Esophagus muscularis mucosa (tissue), 4 donors: ENCODE results near the gene SULT2A1. TPM values are rescaled to one million over a fixed set of nuclear protein-coding genes. Genes with fewer than 3 reads are reported as not detected.
"Not testable (repeated sequence)": the region's sequence is repeated elsewhere in the genome, so short reads cannot be mapped to it uniquely, and the experiment has no call there.

Source experiments
- DNase-seq: peaks from one replicate; pipeline ENCODE4 v3.0.0-alpha.2; 2017; ENCODE audit errors: extremely low spot score
- H3K27ac ChIP-seq, 4 donors: fragments of 200-600 bp; sonication (generic); replicated peaks in 1 of 4; 1 replicate in 3 of 4; 2 replicates in 1 of 4; pipeline ENCODE4 v1.5.1; 2016 to 2019; ENCODE audit warnings: mild to moderate bottlenecking in 1 of 4
- H3K27me3 ChIP-seq, 4 donors: fragments of 200-600 bp; sonication (generic); one replicate each; pipeline versions ENCODE4 v1.5.1 to v1.6.0; 2016 to 2019
- H3K36me3 ChIP-seq, 4 donors: fragments of 200-600 bp; sonication (generic); one replicate each; pipeline ENCODE4 v1.5.1; 2016 to 2019
- H3K4me1 ChIP-seq, 4 donors: fragments of 200-600 bp; sonication (generic); one replicate each; pipeline ENCODE4 v1.5.1; 2016 to 2019
- H3K4me3 ChIP-seq, 4 donors: fragments of 200-600 bp; sonication (generic); 1 replicate in 2 of 4; 2 replicates in 2 of 4; pipeline ENCODE4 v1.5.1; 2016 to 2019; ENCODE audit warnings: mild to moderate bottlenecking in 4 of 4, moderate library complexity in 1 of 4
- H3K9me3 ChIP-seq, 4 donors: fragments of 200-600 bp; sonication (generic); 1 replicate in 3 of 4; 2 replicates in 1 of 4; pipeline ENCODE4 v1.5.1; 2016 to 2019
- CTCF ChIP-seq, 3 experiments: fragments of 200-600 bp in 2 of 3; fragments of 450-650 bp in 1 of 3; sonication (generic) in 2 of 3; IDR thresholded peaks; one replicate each; pipeline ENCODE4 v1.5.1; 2017 to 2019; ENCODE audit warnings: antibody characterized with exemption in 3 of 3, mild to moderate bottlenecking in 2 of 3, moderate library complexity in 1 of 3
- EP300 ChIP-seq: sonication (generic); formaldehyde crosslinking; IDR thresholded peaks from one replicate; pipeline ENCODE4 v1.6.1; 2017; ENCODE audit warnings: antibody characterized with exemption
- POLR2A ChIP-seq: fragments of 450-650 bp; IDR thresholded peaks from one replicate; pipeline ENCODE4 v1.6.1; 2017; ENCODE audit warnings: antibody characterized with exemption, moderate library complexity, mild to moderate bottlenecking, low read depth
- POLR2AphosphoS5 ChIP-seq, 2 donors: sonication (generic); formaldehyde crosslinking; IDR thresholded peaks; one replicate each; pipeline ENCODE4 v1.6.1; 2017; ENCODE audit warnings: antibody characterized with exemption in 2 of 2
- WGBS: methylation state at CpG from one replicate; pipeline ENCODE4 v1.1.5; 2018; 5-methylcytosine and 5-hydroxymethylcytosine counted together
- intact Hi-C: fragments of 100-400 bp; cut with DNase I; formaldehyde crosslinking; loops from one replicate; pipeline ENCODE4 v1.15.1; 2023
- total RNA-seq, 4 donors: library from RNA; depleted of rRNA; stranded (reverse); fragments of >200 nt; gene quantifications; one replicate each; pipeline versions ENCODE4 v1.1.0 to v1.2.1, GENCODE V29; 2016

Gene SULT2A1
- total RNA-seq, 4 donors from 2014 or later = not detected

DNA sequence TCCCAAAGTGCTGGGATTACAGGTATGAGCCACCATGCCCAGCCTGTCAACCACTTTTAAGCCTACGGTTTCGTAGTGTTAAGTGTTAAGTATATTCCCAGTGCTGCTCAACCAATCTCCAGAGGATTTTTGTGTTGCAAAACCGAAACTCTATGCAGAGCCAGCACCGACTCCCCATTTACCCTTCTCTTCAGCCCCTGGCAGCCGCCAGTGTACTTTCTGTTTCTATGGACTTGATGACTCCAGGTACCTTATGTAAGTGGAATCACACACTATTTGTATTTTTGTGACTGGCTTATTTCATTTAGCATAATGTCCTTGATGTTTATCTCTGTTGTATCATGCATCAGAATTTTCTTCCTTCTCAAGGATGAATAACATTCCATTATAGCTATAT is 1.1 kb downstream of the SULT2A1 start:
- H3K36me3 ChIP-seq = no peaks in the 10 kb centered on the region
- no peaks in the 10 kb centered on the region for H3K4me1 ChIP-seq
- intact Hi-C loops = no loop called here
- no peaks in the 10 kb centered on the region for H3K9me3 ChIP-seq
- H3K27ac ChIP-seq = no peak overlapping the region
- TF ChIP-seq CTCF (IDR thresholded peaks at IDR 0.05) = no peak
- TF ChIP-seq POLR2A = no peak
- no peak for TF ChIP-seq POLR2AphosphoS5 (IDR thresholded peaks at IDR 0.05)
- no peak for TF ChIP-seq EP300
- DNase-seq = no peak
- H3K27me3 ChIP-seq = peaks cover 0 to 19% (median 0%) of the 10 kb centered on the region in 4 donors
- H3K4me3 ChIP-seq = no peak overlapping the region
- WGBS = 76% methylated on average over 5 of the region's 5 CpGs

GRCh38 chr19:47882890-47883289 is 3.2 kb downstream of the SULT2A1 start:
- no peak for DNase-seq
- no peaks in the 10 kb centered on the region for H3K4me1 ChIP-seq
- no peaks in the 10 kb centered on the region for H3K9me3 ChIP-seq
- TF ChIP-seq CTCF (IDR thresholded peaks at IDR 0.05) (no peak), EP300 (no peak), POLR2AphosphoS5 (IDR thresholded peaks at IDR 0.05) (no peak), POLR2A (no peak)
- H3K27me3 ChIP-seq = peaks cover 0 to 29% (median 0%) of the 10 kb centered on the region in 4 donors
- H3K4me3 ChIP-seq = no peak overlapping the region
- H3K27ac ChIP-seq = no peak overlapping the region
- intact Hi-C loops = no loop called here
- no peaks in the 10 kb centered on the region for H3K36me3 ChIP-seq
- 63% methylated on average over 3 of the region's 3 CpGs for WGBS

- WGBS = 76% methylated on average over 5 of the region's 5 CpGs
- Histone ChIP-seq H3K36me3 (no peaks in the 10 kb centered on the region), H3K4me3 (no peak overlapping the region), H3K27me3 (peaks cover 0 to 29% (median 0%) of the 10 kb centered on the region in 4 donors), H3K4me1 (no peaks in the 10 kb centered on the region), H3K27ac (no peak overlapping the region), H3K9me3 (no peaks in the 10 kb centered on the region)
- intact Hi-C loops = no loop called here
- TF ChIP-seq POLR2A (no peak), EP300 (no peak)
- no peak for DNase-seq
Observed at GRCh38 chr19:47881757-47882156, 4.4 kb downstream of the SULT2A1 start.

GRCh38 chr19:47879385-47879784 is 6.7 kb downstream of the SULT2A1 start:
- H3K4me3 ChIP-seq, H3K36me3 ChIP-seq, intact Hi-C loops, H3K27ac ChIP-seq, H3K9me3 ChIP-seq, H3K4me1 ChIP-seq, DNase-seq: not testable (repeated sequence)
- H3K27me3 ChIP-seq = peaks cover 0 to 22% (median 0%) of the 10 kb centered on the region in 4 donors
- WGBS = 48% methylated on average over 4 of the region's 4 CpGs

GRCh38 chr19:47878906-47879305 is 7.2 kb downstream of the SULT2A1 start:
- H3K4me1 ChIP-seq = no peaks in the 10 kb centered on the region
- WGBS = 81% methylated on average over 4 of the region's 4 CpGs
- no peaks in the 10 kb centered on the region for H3K36me3 ChIP-seq
- no peak for DNase-seq
- H3K27me3 ChIP-seq = peaks cover 0 to 24% (median 0%) of the 10 kb centered on the region in 4 donors
- no peak for TF ChIP-seq EP300
- TF ChIP-seq POLR2AphosphoS5 (IDR thresholded peaks at IDR 0.05) = no peak
- no peak for TF ChIP-seq CTCF (IDR thresholded peaks at IDR 0.05)
- TF ChIP-seq POLR2A = no peak
- H3K4me3 ChIP-seq = no peak overlapping the region
- H3K27ac ChIP-seq = no peak overlapping the region
- H3K9me3 ChIP-seq = no peaks in the 10 kb centered on the region
- intact Hi-C loops = no loop called here

DNA sequence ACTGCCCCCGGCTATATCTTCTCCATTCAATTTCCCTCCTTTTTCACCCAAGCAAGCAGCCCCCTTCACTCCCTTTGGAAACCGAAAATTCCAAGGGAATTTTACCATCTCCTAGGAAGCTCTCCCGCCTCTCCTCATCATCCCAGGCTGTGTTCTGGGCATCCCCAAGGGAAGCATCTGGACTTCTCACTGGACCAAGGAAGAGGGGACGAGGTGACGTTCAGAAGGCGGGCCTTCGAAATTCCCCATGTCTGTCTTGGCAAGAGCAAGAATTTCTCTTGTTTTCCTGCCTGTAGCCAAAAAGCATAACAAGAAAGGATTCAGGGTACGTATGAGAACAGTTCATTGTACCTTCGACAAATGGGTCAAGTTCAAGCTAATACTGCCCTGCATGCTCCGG is 20.9 kb downstream of the SULT2A1 start:
- peaks cover 0 to 15% (median 0%) of the 10 kb centered on the region in 4 donors for H3K27me3 ChIP-seq
- peaks cover 0 to 5% (median 0%) of the 10 kb centered on the region in 4 donors for H3K9me3 ChIP-seq
- WGBS = 57% methylated on average over 10 of the region's 10 CpGs
- no peak overlapping the region for H3K27ac ChIP-seq
- intact Hi-C loops = no loop called here
- no peak for TF ChIP-seq CTCF (IDR thresholded peaks at IDR 0.05)
- no peak for TF ChIP-seq POLR2A
- no peak for TF ChIP-seq EP300
- no peak for TF ChIP-seq POLR2AphosphoS5 (IDR thresholded peaks at IDR 0.05)
- H3K36me3 ChIP-seq = no peaks in the 10 kb centered on the region
- DNase-seq = no peak
- no peak overlapping the region for H3K4me3 ChIP-seq
- H3K4me1 ChIP-seq = peaks cover 0 to 3% (median 0%) of the 10 kb centered on the region in 4 donors
